NCI-H82 treated with DMSO at 0.1 percent for 48 hours (cell line): ENCODE measurements around the gene BUB3.

Experiments
- DNase-seq: peaks from one replicate; lab custom pipeline; 2025; ENCODE audit not compliant: unreplicated experiment; lab: John Stamatoyannopoulos, UW

The BUB3 gene

GRCh38 chr10:123202506-123202905, 48.3 kb downstream of the BUB3 start:
- DNase-seq = no peak

- DNase-seq = no peak
Measured at GRCh38 chr10:123203393-123204126, 49.4 kb downstream of the BUB3 start.

DNA sequence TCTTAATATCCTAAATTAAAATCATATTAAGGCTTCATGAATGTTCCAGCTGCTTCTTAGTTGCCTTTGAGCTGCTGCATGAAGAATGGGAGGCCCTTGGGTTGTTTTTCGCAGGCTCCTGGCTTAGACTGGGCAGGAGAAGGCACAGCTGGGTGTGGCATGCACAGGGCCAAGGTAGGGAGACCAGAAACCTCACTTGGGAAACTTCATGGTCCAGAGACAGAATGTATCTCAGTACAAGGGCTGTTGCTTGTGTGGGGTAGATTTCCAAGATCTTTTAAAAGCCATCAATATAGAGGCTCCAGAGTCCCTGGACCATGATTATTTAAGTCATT, 49.9 kb downstream of the BUB3 start:
- no peak for DNase-seq

DNA sequence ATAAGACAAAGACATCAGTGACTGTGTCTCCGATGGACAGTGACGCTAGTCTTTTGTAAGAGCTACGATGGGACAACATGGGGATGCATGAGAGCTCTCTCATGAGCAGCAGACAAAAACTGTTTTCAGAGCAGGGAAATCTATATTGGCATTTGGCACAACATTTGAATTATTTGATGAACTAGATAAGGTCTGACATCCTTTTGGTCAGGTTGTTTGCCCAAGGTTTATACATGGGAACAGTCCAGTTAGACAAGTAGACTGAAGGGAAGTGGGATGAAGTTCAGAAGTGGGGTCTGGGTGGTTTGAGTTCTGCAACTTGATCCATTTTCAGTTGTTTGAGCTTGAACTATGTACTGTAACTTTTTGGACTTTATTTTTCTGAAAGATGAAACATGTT, 50.8 kb downstream of the BUB3 start:
- DNase-seq = no peak

DNA sequence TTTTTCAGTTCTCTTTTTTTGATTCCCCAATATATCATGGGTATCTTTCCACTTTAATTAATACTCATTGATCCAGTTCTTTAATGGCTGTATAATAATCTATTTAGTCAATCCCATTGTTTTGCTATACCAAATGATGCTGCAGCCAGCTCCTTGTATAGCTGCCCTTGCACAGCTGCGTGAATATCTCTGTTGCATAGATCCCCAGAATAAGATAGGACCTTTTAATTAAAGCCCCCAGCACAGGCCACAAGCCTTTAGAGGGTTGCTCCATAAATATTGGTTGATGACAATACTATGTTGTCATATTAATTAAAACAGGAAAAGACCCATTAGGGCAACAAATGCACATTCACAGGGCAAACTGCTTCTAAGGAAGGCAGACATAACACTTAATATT, 57.9 kb downstream of the BUB3 start:
- DNase-seq = no peak

- no peak for DNase-seq
Measured at GRCh38 chr10:123212640-123213039, 58.4 kb downstream of the BUB3 start.

GRCh38 chr10:123213192-123213591, 59.0 kb downstream of the BUB3 start:
- DNase-seq = no peak
